ENCODE results near the gene SLC27A3.

GRCh38 chr1:153774780-153775457 lies at the start of gene SLC27A3:
- TF ChIP-seq CTCF (IDR thresholded peaks at IDR 0.05) (no peak), POLR2A (IDR thresholded peaks at IDR 0.05) (no peak)

Data from esophagus squamous epithelium (tissue), 4 donors.